Liver (tissue), 9 donors: ENCODE data around the gene IFT27. TPM values are rescaled to one million over a fixed set of nuclear protein-coding genes. Genes with fewer than 3 reads are reported as not detected.

Experiments
- DNase-seq: peaks from one replicate; pipeline ENCODE4 v3.0.0-alpha.2; 2017; ENCODE audit warnings: low spot score
- H3K27ac ChIP-seq, 2 donors: one replicate each; pipeline ENCODE4 v1.7.0; 2013; ENCODE audit warnings: inconsistent platforms in 2 of 2, low read length in 2 of 2, control low read depth in 1 of 2, low read depth in 1 of 2, mild to moderate bottlenecking in 1 of 2
- H3K27me3 ChIP-seq, 4 donors: one replicate each; pipeline versions ENCODE4 v1.6.1 to v1.7.0; 2013; ENCODE audit warnings: low read length in 3 of 4, inconsistent platforms in 1 of 4, mild to moderate bottlenecking in 1 of 4, moderate library complexity in 1 of 4; ENCODE audit not compliant: control insufficient read depth in 4 of 4, insufficient read depth in 4 of 4
- H3K36me3 ChIP-seq, 4 donors: one replicate each; pipeline versions ENCODE4 v1.6.1 to v1.7.0; 2013; ENCODE audit warnings: low read length in 3 of 4, mild to moderate bottlenecking in 3 of 4, low read depth in 1 of 4, moderate library complexity in 1 of 4; ENCODE audit not compliant: control insufficient read depth in 4 of 4, insufficient read depth in 3 of 4
- H3K4me1 ChIP-seq, 4 donors: one replicate each; pipeline versions ENCODE4 v1.6.1 to v1.7.0; 2013; ENCODE audit warnings: low read length in 3 of 4, mild to moderate bottlenecking in 3 of 4, moderate library complexity in 1 of 4; ENCODE audit not compliant: control insufficient read depth in 4 of 4, insufficient read depth in 4 of 4
- H3K4me3 ChIP-seq, 3 donors: one replicate each; pipeline versions ENCODE4 v1.6.1 to v1.7.0; 2013; ENCODE audit warnings: low read length in 3 of 3, control low read depth in 1 of 3, low read depth in 1 of 3, mild to moderate bottlenecking in 1 of 3
- H3K9ac ChIP-seq, 2 donors: one replicate each; pipeline ENCODE4 v1.7.0; 2013; ENCODE audit warnings: low read length in 2 of 2, mild to moderate bottlenecking in 2 of 2, moderate library complexity in 2 of 2, control low read depth in 1 of 2, low read depth in 1 of 2
- H3K9me3 ChIP-seq, 4 donors: one replicate each; pipeline versions ENCODE4 v1.6.1 to v1.7.0; 2013; ENCODE audit warnings: low read length in 3 of 4; ENCODE audit not compliant: control insufficient read depth in 4 of 4
- EGR1 ChIP-seq, 2 donors: IDR thresholded peaks; 2 replicates each; pipeline ENCODE4 v1.6.1; 2016 to 2018; ENCODE audit warnings: antibody characterized with exemption in 2 of 2, low read depth in 2 of 2
- FOXA1 ChIP-seq: IDR thresholded peaks from 2 replicates; pipeline ENCODE4 v1.6.1; 2016; ENCODE audit warnings: antibody characterized with exemption
- FOXA2 ChIP-seq: IDR thresholded peaks from 2 replicates; pipeline ENCODE4 v1.6.1; 2016; ENCODE audit warnings: antibody characterized with exemption
- GABPA ChIP-seq, 2 donors: IDR thresholded peaks in 1 of 2; conservative IDR thresholded peaks in 1 of 2; 2 replicates each; pipeline ENCODE4 v1.6.1; 2016; ENCODE audit warnings: antibody characterized with exemption in 2 of 2, mild to moderate bottlenecking in 1 of 2, moderate library complexity in 1 of 2
- HNF4A ChIP-seq, 2 donors: conservative IDR thresholded peaks; 2 replicates each; pipeline ENCODE4 v1.6.1; 2016; ENCODE audit warnings: antibody characterized with exemption in 2 of 2, mild to moderate bottlenecking in 2 of 2
- HNF4G ChIP-seq: IDR thresholded peaks from 2 replicates; pipeline ENCODE4 v1.6.1; 2016; ENCODE audit warnings: antibody characterized with exemption
- JUND ChIP-seq, 2 donors: IDR thresholded peaks; 2 replicates each; pipeline ENCODE4 v1.6.1; 2016; ENCODE audit warnings: antibody characterized with exemption in 2 of 2
- NR2F2 ChIP-seq: IDR thresholded peaks from 2 replicates; pipeline ENCODE4 v1.6.1; 2016; ENCODE audit warnings: antibody characterized with exemption
- RAD21 ChIP-seq, 2 donors: IDR thresholded peaks; 2 replicates each; pipeline ENCODE4 v1.6.1; 2016; ENCODE audit warnings: antibody characterized with exemption in 2 of 2, mild to moderate bottlenecking in 2 of 2
- RXRA ChIP-seq, 2 donors: IDR thresholded peaks; 2 replicates each; pipeline ENCODE4 v1.6.1; 2017 to 2018; ENCODE audit warnings: antibody characterized with exemption in 2 of 2, mild to moderate bottlenecking in 1 of 2
- SP1 ChIP-seq: IDR thresholded peaks from 2 replicates; pipeline ENCODE4 v1.6.1; 2018; ENCODE audit warnings: antibody characterized with exemption, mild to moderate bottlenecking
- TAF1 ChIP-seq: conservative IDR thresholded peaks from 2 replicates; pipeline ENCODE4 v1.6.1; 2016; ENCODE audit warnings: antibody characterized with exemption, mild to moderate bottlenecking
- YY1 ChIP-seq: IDR thresholded peaks from 2 replicates; pipeline ENCODE4 v1.6.1; 2016; ENCODE audit warnings: antibody characterized with exemption, mild to moderate bottlenecking
- WGBS: extraction: QIAGEN DNeasy Blood & Tissue Kit; methylation state at CpG from one replicate; pipeline ENCODE4 v1.1.7; 2013; 5-methylcytosine and 5-hydroxymethylcytosine counted together
- polyA plus RNA-seq, 2 donors: library from polyadenylated mRNA; stranded (reverse) in 1 of 2; unstranded in 1 of 2; fragments of 200-250 nt in 1 of 2; fragments of >200 nt in 1 of 2; fragmentation: Nextera tagmentation in 1 of 2; extraction: Ambion mirVana in 1 of 2; gene quantifications; one replicate each; pipeline versions ENCODE4 v1.2.1 to v1.2.3, GENCODE V29; 2013 to 2015
- total RNA-seq, 2 donors: library from RNA; depleted of rRNA; stranded (reverse); fragments of >200 nt; gene quantifications; one replicate each; pipeline ENCODE4 v1.2.3, GENCODE V29; 2014
- TF ChIP-seq, protein P1 (sequence below): fragments of 150-350 bp; IDR thresholded peaks from 2 replicates; pipeline ENCODE4 v1.5.1; 2017; ENCODE audit warnings: improper control_type of control experiment, low read depth, low read length; ENCODE audit not compliant: missing input control
- TF ChIP-seq, protein P2 (sequence below): IDR thresholded peaks from 2 replicates; pipeline ENCODE4 v1.6.1; 2016; ENCODE audit warnings: antibody characterized with exemption, mild to moderate bottlenecking
- TF ChIP-seq, protein P3 (sequence below): IDR thresholded peaks from 2 replicates; pipeline ENCODE4 v1.6.1; 2016; ENCODE audit warnings: antibody characterized with exemption
- TF ChIP-seq, protein P4 (sequence below): IDR thresholded peaks from 2 replicates; pipeline ENCODE4 v1.6.1; 2016; ENCODE audit warnings: antibody characterized with exemption
- TF ChIP-seq, protein P5 (sequence below): IDR thresholded peaks from 2 replicates; pipeline ENCODE4 v1.6.1; 2016; ENCODE audit warnings: antibody characterized with exemption
- donor health status: healthy.
- donor health status: healthy.
- donor health status: healthy.
- donor health status: healthy.
- donor health status: healthy.

Gene IFT27
- total and polyA plus RNA-seq, 4 donors: 7.2 to 12.4 (median 9.6) TPM

DNA sequence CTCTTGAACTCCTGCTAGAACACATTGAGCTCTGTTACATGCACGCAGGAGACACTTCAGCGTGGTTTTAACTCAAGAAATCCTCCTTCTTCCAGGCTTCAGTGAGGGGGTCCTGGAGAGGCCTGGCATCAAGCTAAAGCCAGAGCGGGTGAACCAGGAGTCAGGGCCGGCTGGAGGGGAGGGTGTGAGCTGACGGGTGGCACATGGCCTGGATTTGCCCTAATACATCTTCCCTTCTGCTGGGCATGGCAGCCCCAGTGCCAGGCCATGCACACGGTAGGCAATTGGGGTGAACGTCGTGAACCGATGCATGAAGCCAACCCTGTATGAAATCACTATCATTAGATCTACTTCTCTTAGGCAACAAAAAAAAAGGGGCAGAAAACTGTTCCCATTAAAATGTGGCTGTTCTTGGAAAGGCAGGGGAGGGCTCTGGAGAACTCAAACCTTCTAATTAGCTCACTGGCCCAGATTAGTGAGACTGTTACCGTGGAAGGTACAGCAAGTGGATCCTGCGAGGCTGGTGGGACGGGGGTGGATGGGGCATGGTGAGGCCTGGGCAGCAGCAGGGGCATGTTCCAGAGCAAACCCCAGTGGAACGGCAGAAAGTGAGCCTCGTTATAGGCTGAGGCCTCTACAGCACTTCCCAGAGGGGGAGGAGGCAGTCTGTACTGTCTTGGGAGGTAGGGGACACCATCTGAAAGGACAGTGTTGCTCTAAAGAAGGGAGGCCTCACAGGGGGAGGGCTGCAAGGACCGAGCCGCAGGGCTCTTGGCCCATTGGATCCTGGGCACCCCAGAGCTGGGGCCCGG is 10.6 kb downstream of the IFT27 start:
- WGBS: 94% methylated on average over 17 of the region's 17 CpGs
- Histone ChIP-seq H3K9me3 (no peaks in the 10 kb centered on the region), H3K4me1 (no peaks in the 10 kb centered on the region), H3K4me3 (no peak overlapping the region), H3K27me3 (no peaks in the 10 kb centered on the region), H3K27ac (no peak overlapping the region), H3K36me3 (peaks cover 0 to 9% (median 2%) of the 10 kb centered on the region in 4 donors), H3K9ac (no peak overlapping the region)
- no peak for DNase-seq
- TF ChIP-seq, protein P1, sequence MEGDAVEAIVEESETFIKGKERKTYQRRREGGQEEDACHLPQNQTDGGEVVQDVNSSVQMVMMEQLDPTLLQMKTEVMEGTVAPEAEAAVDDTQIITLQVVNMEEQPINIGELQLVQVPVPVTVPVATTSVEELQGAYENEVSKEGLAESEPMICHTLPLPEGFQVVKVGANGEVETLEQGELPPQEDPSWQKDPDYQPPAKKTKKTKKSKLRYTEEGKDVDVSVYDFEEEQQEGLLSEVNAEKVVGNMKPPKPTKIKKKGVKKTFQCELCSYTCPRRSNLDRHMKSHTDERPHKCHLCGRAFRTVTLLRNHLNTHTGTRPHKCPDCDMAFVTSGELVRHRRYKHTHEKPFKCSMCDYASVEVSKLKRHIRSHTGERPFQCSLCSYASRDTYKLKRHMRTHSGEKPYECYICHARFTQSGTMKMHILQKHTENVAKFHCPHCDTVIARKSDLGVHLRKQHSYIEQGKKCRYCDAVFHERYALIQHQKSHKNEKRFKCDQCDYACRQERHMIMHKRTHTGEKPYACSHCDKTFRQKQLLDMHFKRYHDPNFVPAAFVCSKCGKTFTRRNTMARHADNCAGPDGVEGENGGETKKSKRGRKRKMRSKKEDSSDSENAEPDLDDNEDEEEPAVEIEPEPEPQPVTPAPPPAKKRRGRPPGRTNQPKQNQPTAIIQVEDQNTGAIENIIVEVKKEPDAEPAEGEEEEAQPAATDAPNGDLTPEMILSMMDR: no peak
- TF ChIP-seq, protein P2, sequence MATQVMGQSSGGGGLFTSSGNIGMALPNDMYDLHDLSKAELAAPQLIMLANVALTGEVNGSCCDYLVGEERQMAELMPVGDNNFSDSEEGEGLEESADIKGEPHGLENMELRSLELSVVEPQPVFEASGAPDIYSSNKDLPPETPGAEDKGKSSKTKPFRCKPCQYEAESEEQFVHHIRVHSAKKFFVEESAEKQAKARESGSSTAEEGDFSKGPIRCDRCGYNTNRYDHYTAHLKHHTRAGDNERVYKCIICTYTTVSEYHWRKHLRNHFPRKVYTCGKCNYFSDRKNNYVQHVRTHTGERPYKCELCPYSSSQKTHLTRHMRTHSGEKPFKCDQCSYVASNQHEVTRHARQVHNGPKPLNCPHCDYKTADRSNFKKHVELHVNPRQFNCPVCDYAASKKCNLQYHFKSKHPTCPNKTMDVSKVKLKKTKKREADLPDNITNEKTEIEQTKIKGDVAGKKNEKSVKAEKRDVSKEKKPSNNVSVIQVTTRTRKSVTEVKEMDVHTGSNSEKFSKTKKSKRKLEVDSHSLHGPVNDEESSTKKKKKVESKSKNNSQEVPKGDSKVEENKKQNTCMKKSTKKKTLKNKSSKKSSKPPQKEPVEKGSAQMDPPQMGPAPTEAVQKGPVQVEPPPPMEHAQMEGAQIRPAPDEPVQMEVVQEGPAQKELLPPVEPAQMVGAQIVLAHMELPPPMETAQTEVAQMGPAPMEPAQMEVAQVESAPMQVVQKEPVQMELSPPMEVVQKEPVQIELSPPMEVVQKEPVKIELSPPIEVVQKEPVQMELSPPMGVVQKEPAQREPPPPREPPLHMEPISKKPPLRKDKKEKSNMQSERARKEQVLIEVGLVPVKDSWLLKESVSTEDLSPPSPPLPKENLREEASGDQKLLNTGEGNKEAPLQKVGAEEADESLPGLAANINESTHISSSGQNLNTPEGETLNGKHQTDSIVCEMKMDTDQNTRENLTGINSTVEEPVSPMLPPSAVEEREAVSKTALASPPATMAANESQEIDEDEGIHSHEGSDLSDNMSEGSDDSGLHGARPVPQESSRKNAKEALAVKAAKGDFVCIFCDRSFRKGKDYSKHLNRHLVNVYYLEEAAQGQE: no peak
- TF ChIP-seq NR2F2 (no peak), YY1 (no peak), HNF4G (no peak), SP1 (no peak), JUND (IDR thresholded peaks at IDR 0.05) (no peak), HNF4A (conservative IDR thresholded peaks at IDR 0.05) (no peak), RAD21 (IDR thresholded peaks at IDR 0.05) (no peak), FOXA2 (no peak), TAF1 (no peak), FOXA1 (no peak), EGR1 (IDR thresholded peaks at IDR 0.05; ENCODE audit: low read depth in 2 of 2) (no peak), GABPA (IDR thresholded peaks at IDR 0.05 in 1 of 2, conservative IDR thresholded peaks at IDR 0.05 in 1 of 2) (no peak), RXRA (IDR thresholded peaks at IDR 0.05) (no peak)
- TF ChIP-seq, protein P3, sequence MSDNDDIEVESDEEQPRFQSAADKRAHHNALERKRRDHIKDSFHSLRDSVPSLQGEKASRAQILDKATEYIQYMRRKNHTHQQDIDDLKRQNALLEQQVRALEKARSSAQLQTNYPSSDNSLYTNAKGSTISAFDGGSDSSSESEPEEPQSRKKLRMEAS: no peak
- TF ChIP-seq, protein P4, sequence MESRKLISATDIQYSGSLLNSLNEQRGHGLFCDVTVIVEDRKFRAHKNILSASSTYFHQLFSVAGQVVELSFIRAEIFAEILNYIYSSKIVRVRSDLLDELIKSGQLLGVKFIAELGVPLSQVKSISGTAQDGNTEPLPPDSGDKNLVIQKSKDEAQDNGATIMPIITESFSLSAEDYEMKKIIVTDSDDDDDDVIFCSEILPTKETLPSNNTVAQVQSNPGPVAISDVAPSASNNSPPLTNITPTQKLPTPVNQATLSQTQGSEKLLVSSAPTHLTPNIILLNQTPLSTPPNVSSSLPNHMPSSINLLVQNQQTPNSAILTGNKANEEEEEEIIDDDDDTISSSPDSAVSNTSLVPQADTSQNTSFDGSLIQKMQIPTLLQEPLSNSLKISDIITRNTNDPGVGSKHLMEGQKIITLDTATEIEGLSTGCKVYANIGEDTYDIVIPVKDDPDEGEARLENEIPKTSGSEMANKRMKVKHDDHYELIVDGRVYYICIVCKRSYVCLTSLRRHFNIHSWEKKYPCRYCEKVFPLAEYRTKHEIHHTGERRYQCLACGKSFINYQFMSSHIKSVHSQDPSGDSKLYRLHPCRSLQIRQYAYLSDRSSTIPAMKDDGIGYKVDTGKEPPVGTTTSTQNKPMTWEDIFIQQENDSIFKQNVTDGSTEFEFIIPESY: no peak
- TF ChIP-seq, protein P5, sequence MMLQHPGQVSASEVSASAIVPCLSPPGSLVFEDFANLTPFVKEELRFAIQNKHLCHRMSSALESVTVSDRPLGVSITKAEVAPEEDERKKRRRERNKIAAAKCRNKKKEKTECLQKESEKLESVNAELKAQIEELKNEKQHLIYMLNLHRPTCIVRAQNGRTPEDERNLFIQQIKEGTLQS: no peak
